ENCODE data around the gene SCGB3A1. TPM values are rescaled to one million over a fixed set of nuclear protein-coding genes. Genes with fewer than 3 reads are reported as not detected.

Gene SCGB3A1
- polyA plus RNA-seq, 2 of the 4 experiments (the other 2 are of a cell fraction) = not detected

DNA sequence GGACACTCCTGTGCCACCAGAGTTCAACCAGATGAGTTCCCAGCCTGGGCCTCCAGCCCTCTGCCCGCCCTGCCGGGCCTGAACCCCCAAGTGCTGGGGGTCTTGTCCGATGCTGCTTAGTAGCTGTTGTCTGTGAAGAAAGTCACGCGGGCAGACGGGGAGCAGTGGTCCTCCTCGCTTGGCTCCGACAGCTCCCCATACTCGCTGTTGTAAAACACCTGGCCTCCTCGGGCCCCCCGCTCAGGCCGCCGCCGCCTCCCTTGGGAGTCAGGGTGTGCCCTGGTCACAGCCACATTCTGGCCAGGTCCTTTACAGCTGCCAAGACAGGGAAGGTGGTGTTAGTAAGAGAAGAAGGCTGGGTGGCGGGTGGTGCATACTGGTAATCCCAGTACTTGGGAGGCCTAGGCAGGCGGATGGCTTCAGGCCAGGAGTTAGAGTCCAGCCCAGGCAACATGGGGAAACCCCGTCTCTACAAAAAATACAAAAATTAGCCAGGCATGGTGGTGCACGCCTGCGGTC is 11.8 kb upstream of the SCGB3A1 start:
- ATAC-seq (no peak), FAIRE-seq (no peak), DNase-seq (ENCODE audit: low read depth in 1 of 2, low spot score in 1 of 2) (no peak)
- 95% methylated on average over 16 of the region's 19 CpGs for WGBS (ENCODE audit: missing lambda C conversion rate)
- ChIA-PET POLR2A (no interaction called here), CTCF (interaction anchor here (0.7 to 1.6 kb wide), 3 partner anchors 11 to 34 kb away, joined by 3 to 7 read pairs (median 4); no protein-coding TSS in a partner anchor)
- TF ChIP-seq BHLHE40 (IDR thresholded peaks at IDR 0.05; ENCODE audit: low read depth, low read length) (no peak), RCOR1 (IDR thresholded peaks at IDR 0.05; ENCODE audit: low read depth, low read length) (no peak), ZFP36 (IDR thresholded peaks at IDR 0.05; ENCODE audit: borderline replicate concordance, partially characterized antibody) (no peak), EHF (CRISPR knock-in tag; IDR thresholded peaks at IDR 0.05) (no peak), NPAS2 (CRISPR knock-in tag; IDR thresholded peaks at IDR 0.05; ENCODE audit: borderline replicate concordance) (no peak), CHD2 (IDR thresholded peaks at IDR 0.05; ENCODE audit: low read length, partially characterized antibody) (no peak), ZC3H11A (IDR thresholded peaks at IDR 0.05) (no peak), EP300 (IDR thresholded peaks at IDR 0.05) (no peak), EHMT2 (IDR thresholded peaks at IDR 0.05; ENCODE audit: low read depth) (no peak), CBX8 (IDR thresholded peaks at IDR 0.05) (no peak), KDM5A (IDR thresholded peaks at IDR 0.05) (no peak), USF2 (IDR thresholded peaks at IDR 0.05) (no peak)
- TF ChIP-seq, protein P1, sequence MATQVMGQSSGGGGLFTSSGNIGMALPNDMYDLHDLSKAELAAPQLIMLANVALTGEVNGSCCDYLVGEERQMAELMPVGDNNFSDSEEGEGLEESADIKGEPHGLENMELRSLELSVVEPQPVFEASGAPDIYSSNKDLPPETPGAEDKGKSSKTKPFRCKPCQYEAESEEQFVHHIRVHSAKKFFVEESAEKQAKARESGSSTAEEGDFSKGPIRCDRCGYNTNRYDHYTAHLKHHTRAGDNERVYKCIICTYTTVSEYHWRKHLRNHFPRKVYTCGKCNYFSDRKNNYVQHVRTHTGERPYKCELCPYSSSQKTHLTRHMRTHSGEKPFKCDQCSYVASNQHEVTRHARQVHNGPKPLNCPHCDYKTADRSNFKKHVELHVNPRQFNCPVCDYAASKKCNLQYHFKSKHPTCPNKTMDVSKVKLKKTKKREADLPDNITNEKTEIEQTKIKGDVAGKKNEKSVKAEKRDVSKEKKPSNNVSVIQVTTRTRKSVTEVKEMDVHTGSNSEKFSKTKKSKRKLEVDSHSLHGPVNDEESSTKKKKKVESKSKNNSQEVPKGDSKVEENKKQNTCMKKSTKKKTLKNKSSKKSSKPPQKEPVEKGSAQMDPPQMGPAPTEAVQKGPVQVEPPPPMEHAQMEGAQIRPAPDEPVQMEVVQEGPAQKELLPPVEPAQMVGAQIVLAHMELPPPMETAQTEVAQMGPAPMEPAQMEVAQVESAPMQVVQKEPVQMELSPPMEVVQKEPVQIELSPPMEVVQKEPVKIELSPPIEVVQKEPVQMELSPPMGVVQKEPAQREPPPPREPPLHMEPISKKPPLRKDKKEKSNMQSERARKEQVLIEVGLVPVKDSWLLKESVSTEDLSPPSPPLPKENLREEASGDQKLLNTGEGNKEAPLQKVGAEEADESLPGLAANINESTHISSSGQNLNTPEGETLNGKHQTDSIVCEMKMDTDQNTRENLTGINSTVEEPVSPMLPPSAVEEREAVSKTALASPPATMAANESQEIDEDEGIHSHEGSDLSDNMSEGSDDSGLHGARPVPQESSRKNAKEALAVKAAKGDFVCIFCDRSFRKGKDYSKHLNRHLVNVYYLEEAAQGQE (IDR thresholded peaks at IDR 0.05) = no peak
- Histone ChIP-seq H3K9me3 (no peaks in the 10 kb centered on the region), H3K4me1 (no peaks in the 10 kb centered on the region), H3K4me3 (no peak overlapping the region), H3K27ac (no peak overlapping the region), H3K4me2 (no peak overlapping the region)

GRCh38 chr5:180602481-180603075 is 11.3 kb upstream of the SCGB3A1 start:
- POLR2A ChIA-PET = no interaction called here
- FAIRE-seq (no peak), ATAC-seq (no peak)

More at GRCh38 chr5:180602481-180603075, 11.3 kb upstream of the SCGB3A1 start:
- no peak overlapping the region for H3K27ac ChIP-seq
- H3K4me1 ChIP-seq = no peaks in the 10 kb centered on the region
- TF ChIP-seq NPAS2 (CRISPR knock-in tag; IDR thresholded peaks at IDR 0.05; ENCODE audit: borderline replicate concordance) (no peak), HOXB13 (CRISPR knock-in tag; IDR thresholded peaks at IDR 0.05; ENCODE audit: low read depth) (no peak), GATA3 (IDR thresholded peaks at IDR 0.05; ENCODE audit: borderline replicate concordance) (no peak), HOXA7 (CRISPR knock-in tag; IDR thresholded peaks at IDR 0.05) (no peak), HEYL (CRISPR knock-in tag; IDR thresholded peaks at IDR 0.05) (no peak)
- TF ChIP-seq, protein P2, sequence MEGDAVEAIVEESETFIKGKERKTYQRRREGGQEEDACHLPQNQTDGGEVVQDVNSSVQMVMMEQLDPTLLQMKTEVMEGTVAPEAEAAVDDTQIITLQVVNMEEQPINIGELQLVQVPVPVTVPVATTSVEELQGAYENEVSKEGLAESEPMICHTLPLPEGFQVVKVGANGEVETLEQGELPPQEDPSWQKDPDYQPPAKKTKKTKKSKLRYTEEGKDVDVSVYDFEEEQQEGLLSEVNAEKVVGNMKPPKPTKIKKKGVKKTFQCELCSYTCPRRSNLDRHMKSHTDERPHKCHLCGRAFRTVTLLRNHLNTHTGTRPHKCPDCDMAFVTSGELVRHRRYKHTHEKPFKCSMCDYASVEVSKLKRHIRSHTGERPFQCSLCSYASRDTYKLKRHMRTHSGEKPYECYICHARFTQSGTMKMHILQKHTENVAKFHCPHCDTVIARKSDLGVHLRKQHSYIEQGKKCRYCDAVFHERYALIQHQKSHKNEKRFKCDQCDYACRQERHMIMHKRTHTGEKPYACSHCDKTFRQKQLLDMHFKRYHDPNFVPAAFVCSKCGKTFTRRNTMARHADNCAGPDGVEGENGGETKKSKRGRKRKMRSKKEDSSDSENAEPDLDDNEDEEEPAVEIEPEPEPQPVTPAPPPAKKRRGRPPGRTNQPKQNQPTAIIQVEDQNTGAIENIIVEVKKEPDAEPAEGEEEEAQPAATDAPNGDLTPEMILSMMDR (IDR thresholded peaks at IDR 0.05) = no peak
- CTCF ChIA-PET = interaction anchor here (0.6 to 1.6 kb wide), 4 partner anchors 10 to 470 kb away, joined by 3 to 7 read pairs (median 4); no protein-coding TSS in a partner anchor
- no peak overlapping the region for H3K4me2 ChIP-seq
- WGBS (ENCODE audit: missing lambda C conversion rate) = 60% methylated on average over 10 of the region's 15 CpGs
- H3K4me3 ChIP-seq = no peak overlapping the region
- H3K9me3 ChIP-seq = no peaks in the 10 kb centered on the region
- DNase-seq (ENCODE audit: low read depth in 1 of 2, low spot score in 1 of 2) = no peak
